KMS-11 (cell line): Measurements from ENCODE around the gene VWF.

ENCODE experiments used
- H2AFZ ChIP-seq: fragments of 200-600 bp; sonication (generic); 2 replicates; pipeline ENCODE4 v1.6.1; 2016; ENCODE audit warnings: antibody characterized with exemption, mixed run types, low read depth
- H3K27ac ChIP-seq: fragments of 200-600 bp; sonication (generic); 2 replicates; pipeline ENCODE4 v1.6.1; 2016; ENCODE audit warnings: mild to moderate bottlenecking, mixed run types
- H3K27me3 ChIP-seq: fragments of 200-600 bp; sonication (generic); 2 replicates; pipeline ENCODE4 v1.6.1; 2017; ENCODE audit warnings: mild to moderate bottlenecking, low read depth, mixed run types, moderate library complexity; ENCODE audit not compliant: insufficient read depth
- H3K36me3 ChIP-seq: fragments of 200-600 bp; sonication (generic); 2 replicates; pipeline ENCODE4 v1.6.1; 2017; ENCODE audit warnings: mild to moderate bottlenecking, mixed run types; ENCODE audit not compliant: insufficient read depth
- H3K4me1 ChIP-seq: fragments of 200-600 bp; sonication (generic); 2 replicates; pipeline ENCODE4 v1.6.1; 2016; ENCODE audit warnings: mild to moderate bottlenecking, low read depth, mixed run types; ENCODE audit not compliant: poor library complexity, severe bottlenecking
- H3K4me2 ChIP-seq: fragments of 200-600 bp; sonication (generic); 2 replicates; pipeline ENCODE4 v1.7.0; 2016; ENCODE audit warnings: mild to moderate bottlenecking, mixed run types
- H3K4me3 ChIP-seq: fragments of 200-600 bp; sonication (generic); IDR thresholded peaks from 2 replicates; pipeline ENCODE4 v1.6.1; 2017; ENCODE audit warnings: low read depth, low read length, mixed read lengths; ENCODE audit not compliant: insufficient read depth
- H3K79me2 ChIP-seq: fragments of 200-600 bp; sonication (generic); 2 replicates; pipeline ENCODE4 v1.6.1; 2016; ENCODE audit warnings: low read depth, mixed run types; ENCODE audit not compliant: insufficient read depth
- H3K9ac ChIP-seq: fragments of 200-600 bp; sonication (generic); 2 replicates; pipeline ENCODE4 v1.6.1; 2016; ENCODE audit warnings: mild to moderate bottlenecking, mixed run types
- H4K20me1 ChIP-seq: fragments of 200-600 bp; sonication (generic); 2 replicates; pipeline ENCODE4 v1.6.1; 2016; ENCODE audit warnings: mild to moderate bottlenecking, mixed run types; ENCODE audit not compliant: insufficient read depth
- TF ChIP-seq, protein P1 (sequence below): fragments of 200-600 bp; sonication (generic); conservative IDR thresholded peaks from 2 replicates; pipeline ENCODE4 v1.6.1; 2017; ENCODE audit warnings: low read depth, mild to moderate bottlenecking, antibody characterized with exemption, low read length, moderate library complexity, mixed read lengths

The VWF gene

DNA sequence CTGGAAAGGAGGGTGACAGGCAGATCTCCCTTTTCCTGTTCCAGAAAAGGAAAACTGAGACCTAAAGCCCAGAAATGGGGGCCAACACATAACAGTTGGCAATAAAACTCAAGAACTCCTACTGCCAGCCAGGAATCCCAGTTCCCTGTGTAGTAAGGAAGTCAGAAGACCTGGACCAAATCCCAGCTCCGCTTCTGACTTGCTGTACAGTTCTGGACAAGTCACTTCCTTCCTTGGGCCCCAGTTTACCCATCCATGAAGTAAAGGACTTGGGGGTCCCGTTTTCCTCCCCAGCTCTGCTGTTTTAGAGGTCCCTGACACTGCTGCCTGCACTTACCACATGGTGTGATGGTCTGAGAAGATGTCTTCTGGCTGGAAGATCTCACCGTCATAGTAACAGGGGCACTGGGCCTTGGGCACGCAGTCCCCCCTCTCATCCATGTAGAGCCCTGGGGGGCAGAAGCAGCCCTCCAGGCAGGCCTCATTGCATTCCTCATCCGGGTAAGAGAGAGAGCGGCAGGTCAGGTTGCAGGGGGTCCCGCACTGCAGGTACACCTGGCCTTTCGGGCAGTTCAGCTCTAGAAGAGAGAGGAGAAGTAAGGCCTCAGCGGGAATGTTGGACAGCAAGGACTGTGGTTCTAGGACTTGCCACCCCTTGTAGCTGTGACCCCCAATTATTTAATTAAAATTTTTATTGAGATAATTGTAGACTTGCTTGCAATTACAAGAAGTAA lies 72.1 kb downstream of the VWF start:
- Histone ChIP-seq H4K20me1 (no peaks in the 10 kb centered on the region), H2AFZ (no peak overlapping the region), H3K27me3 (no peaks in the 10 kb centered on the region), H3K79me2 (no peaks in the 10 kb centered on the region), H3K4me1 (no peaks in the 10 kb centered on the region), H3K4me2 (no peak overlapping the region), H3K27ac (no peak overlapping the region), H3K4me3 (no peak overlapping the region), H3K36me3 (no peaks in the 10 kb centered on the region), H3K9ac (no peak overlapping the region)
- TF ChIP-seq, protein P1, sequence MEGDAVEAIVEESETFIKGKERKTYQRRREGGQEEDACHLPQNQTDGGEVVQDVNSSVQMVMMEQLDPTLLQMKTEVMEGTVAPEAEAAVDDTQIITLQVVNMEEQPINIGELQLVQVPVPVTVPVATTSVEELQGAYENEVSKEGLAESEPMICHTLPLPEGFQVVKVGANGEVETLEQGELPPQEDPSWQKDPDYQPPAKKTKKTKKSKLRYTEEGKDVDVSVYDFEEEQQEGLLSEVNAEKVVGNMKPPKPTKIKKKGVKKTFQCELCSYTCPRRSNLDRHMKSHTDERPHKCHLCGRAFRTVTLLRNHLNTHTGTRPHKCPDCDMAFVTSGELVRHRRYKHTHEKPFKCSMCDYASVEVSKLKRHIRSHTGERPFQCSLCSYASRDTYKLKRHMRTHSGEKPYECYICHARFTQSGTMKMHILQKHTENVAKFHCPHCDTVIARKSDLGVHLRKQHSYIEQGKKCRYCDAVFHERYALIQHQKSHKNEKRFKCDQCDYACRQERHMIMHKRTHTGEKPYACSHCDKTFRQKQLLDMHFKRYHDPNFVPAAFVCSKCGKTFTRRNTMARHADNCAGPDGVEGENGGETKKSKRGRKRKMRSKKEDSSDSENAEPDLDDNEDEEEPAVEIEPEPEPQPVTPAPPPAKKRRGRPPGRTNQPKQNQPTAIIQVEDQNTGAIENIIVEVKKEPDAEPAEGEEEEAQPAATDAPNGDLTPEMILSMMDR, result no peak

GRCh38 chr12:6049992-6050391 lies 74.5 kb downstream of the VWF start:
- Histone ChIP-seq H3K4me2 (no peak overlapping the region), H4K20me1 (no peaks in the 10 kb centered on the region), H3K27ac (no peak overlapping the region), H3K4me1 (no peaks in the 10 kb centered on the region), H3K79me2 (no peaks in the 10 kb centered on the region), H3K9ac (no peak overlapping the region), H2AFZ (no peak overlapping the region), H3K27me3 (no peaks in the 10 kb centered on the region), H3K4me3 (no peak overlapping the region), H3K36me3 (no peaks in the 10 kb centered on the region)
- TF ChIP-seq, protein P1, result no peak

- no peaks in the 10 kb centered on the region for H3K4me1 ChIP-seq
- H3K4me2 ChIP-seq, result no peak overlapping the region
- no peak overlapping the region for H3K4me3 ChIP-seq
- H3K36me3 ChIP-seq, result no peaks in the 10 kb centered on the region
- no peaks in the 10 kb centered on the region for H3K79me2 ChIP-seq
- TF ChIP-seq, protein P1, result no peak
- no peaks in the 10 kb centered on the region for H3K27me3 ChIP-seq
- no peaks in the 10 kb centered on the region for H4K20me1 ChIP-seq
- no peak overlapping the region for H3K9ac ChIP-seq
- H3K27ac ChIP-seq, result no peak overlapping the region
- H2AFZ ChIP-seq, result no peak overlapping the region
Measured at GRCh38 chr12:6049587-6049986, 74.9 kb downstream of the VWF start.

- no peaks in the 10 kb centered on the region for H3K79me2 ChIP-seq
- H3K27me3 ChIP-seq, result no peaks in the 10 kb centered on the region
- H4K20me1 ChIP-seq, result no peaks in the 10 kb centered on the region
- no peak overlapping the region for H3K27ac ChIP-seq
- H3K4me1 ChIP-seq, result no peaks in the 10 kb centered on the region
- no peak overlapping the region for H3K9ac ChIP-seq
- no peak overlapping the region for H2AFZ ChIP-seq
- H3K4me3 ChIP-seq, result no peak overlapping the region
- no peaks in the 10 kb centered on the region for H3K36me3 ChIP-seq
- TF ChIP-seq, protein P1, result no peak
- H3K4me2 ChIP-seq, result no peak overlapping the region
Measured at GRCh38 chr12:6047249-6048237, 76.9 kb downstream of the VWF start.
